ENCODE results near the gene PAPOLB.

PAPOLB gene

GRCh38 chr7:4842319-4843064 lies 19.3 kb downstream of the PAPOLB start:
- DNase-seq (ENCODE audit: low read depth in 3 of 3), result no peak

GRCh38 chr7:4841836-4842235 lies 20.0 kb downstream of the PAPOLB start:
- no peak for DNase-seq (ENCODE audit: low read depth in 3 of 3)

- DNase-seq (ENCODE audit: low read depth in 3 of 3), result no peak
Measured at GRCh38 chr7:4841007-4841784, 20.6 kb downstream of the PAPOLB start.

- DNase-seq (ENCODE audit: low read depth in 3 of 3), result no peak
Measured at GRCh38 chr7:4840079-4840501, 21.7 kb downstream of the PAPOLB start.

GRCh38 chr7:4838626-4839334 lies 23.1 kb downstream of the PAPOLB start:
- DNase-seq (ENCODE audit: low read depth in 3 of 3), result no peak

- DNase-seq (ENCODE audit: low read depth in 3 of 3), result no peak
Measured at GRCh38 chr7:4837803-4838625, 23.8 kb downstream of the PAPOLB start.

GRCh38 chr7:4837041-4837802 lies 24.6 kb downstream of the PAPOLB start:
- no peak for DNase-seq (ENCODE audit: low read depth in 3 of 3)

- DNase-seq (ENCODE audit: low read depth in 3 of 3), result no peak
Measured at GRCh38 chr7:4836206-4836661, 25.6 kb downstream of the PAPOLB start.

- DNase-seq (ENCODE audit: low read depth in 3 of 3), result no peak
Measured at GRCh38 chr7:4835398-4836205, 26.2 kb downstream of the PAPOLB start.

GRCh38 chr7:4834601-4835397 lies 27.0 kb downstream of the PAPOLB start:
- DNase-seq (ENCODE audit: low read depth in 3 of 3), result no peak

- no peak for DNase-seq (ENCODE audit: low read depth in 3 of 3)
Measured at GRCh38 chr7:4833691-4834600, 27.9 kb downstream of the PAPOLB start.

- DNase-seq (ENCODE audit: low read depth in 3 of 3), result no peak
Measured at GRCh38 chr7:4833176-4833575, 28.7 kb downstream of the PAPOLB start.

- no peak for DNase-seq (ENCODE audit: low read depth in 3 of 3)
Measured at GRCh38 chr7:4832711-4833110, 29.1 kb downstream of the PAPOLB start.

GRCh38 chr7:4831723-4832495 lies 29.9 kb downstream of the PAPOLB start:
- no peak for DNase-seq (ENCODE audit: low read depth in 3 of 3)

GRCh38 chr7:4830176-4830575 lies 31.7 kb downstream of the PAPOLB start:
- DNase-seq (ENCODE audit: low read depth in 3 of 3), result peak; percentile 22 to 44 (median 25)

GRCh38 chr7:4828720-4829383 lies 33.0 kb downstream of the PAPOLB start:
- DNase-seq (ENCODE audit: low read depth in 3 of 3), result no peak

- DNase-seq (ENCODE audit: low read depth in 3 of 3), result no peak
Measured at GRCh38 chr7:4825081-4825480, 36.7 kb downstream of the PAPOLB start.

All from stimulated activated CD4-positive, alpha-beta T cell treated with anti-CD3 and anti-CD28 coated beads, TNF-alpha, amount 100 ng/mL, for 48 hours (primary cell).